ENCODE measurements around the gene CTU2.

Gene CTU2

DNA sequence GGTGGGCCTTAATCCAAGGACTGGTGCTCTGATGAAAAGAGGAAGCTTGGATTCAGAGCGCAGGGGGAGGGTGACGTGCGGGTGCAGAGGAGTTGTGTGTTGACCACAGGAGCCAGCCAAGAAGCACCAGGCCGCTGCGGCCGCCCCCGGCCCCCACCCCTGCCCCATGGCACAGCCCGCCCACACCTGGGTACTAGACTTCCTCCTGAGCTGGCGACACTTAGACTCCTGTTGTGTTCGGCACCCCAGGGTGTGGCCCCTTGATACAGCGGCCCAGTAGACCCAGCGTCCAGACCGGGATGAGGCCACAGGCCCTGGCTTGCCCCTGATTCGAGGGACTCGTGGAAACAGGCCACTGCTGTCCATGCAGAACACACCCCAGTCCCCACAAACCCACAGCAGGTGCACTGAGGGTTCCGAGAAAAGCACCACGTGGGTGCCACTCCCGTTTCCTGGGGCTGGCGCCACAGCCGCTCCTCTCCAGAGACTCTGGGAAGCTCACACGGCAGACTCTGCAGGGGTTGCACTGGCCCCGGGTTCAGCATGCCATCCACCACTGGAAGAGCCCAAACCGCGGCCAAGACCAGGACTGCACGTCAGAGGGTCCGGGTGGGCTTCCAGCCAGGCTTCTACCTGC lies 14.3 kb upstream of the CTU2 start:
- no peak for DNase-seq (ENCODE audit: insufficient read length)
- TF ChIP-seq TAF1 (IDR thresholded peaks at IDR 0.05; ENCODE audit: borderline replicate concordance, low read depth, low read length) (no peak), POLR2A (IDR thresholded peaks at IDR 0.05; ENCODE audit: low read depth, low read length) (no peak), POLR2AphosphoS5 (IDR thresholded peaks at IDR 0.05; ENCODE audit: low read depth, low read length) (no peak)
- FAIRE-seq: no peak

DNA sequence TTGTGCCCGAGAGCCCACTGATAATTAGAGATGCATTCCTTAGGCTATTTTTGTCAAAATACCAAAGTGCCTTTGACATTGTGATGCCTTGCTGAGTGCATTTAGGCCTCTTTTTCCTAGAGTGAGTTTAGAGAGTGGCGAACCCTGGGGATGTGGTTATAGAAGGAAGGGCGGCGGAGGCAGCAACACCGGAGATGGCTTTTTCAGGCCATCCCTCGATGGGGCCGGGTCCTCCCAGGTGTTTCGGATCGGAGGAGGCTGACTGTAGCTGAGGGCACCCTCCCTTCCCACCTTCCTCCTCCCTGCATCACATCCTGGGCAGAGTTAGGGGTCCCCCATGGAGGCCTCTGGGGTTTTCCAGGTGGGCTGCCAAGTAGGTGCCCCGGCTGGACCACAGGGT lies 13.4 kb upstream of the CTU2 start:
- DNase-seq (ENCODE audit: insufficient read length): no peak
- no peak for FAIRE-seq
- no peak for TF ChIP-seq POLR2AphosphoS5 (IDR thresholded peaks at IDR 0.05; ENCODE audit: low read depth, low read length)

DNA sequence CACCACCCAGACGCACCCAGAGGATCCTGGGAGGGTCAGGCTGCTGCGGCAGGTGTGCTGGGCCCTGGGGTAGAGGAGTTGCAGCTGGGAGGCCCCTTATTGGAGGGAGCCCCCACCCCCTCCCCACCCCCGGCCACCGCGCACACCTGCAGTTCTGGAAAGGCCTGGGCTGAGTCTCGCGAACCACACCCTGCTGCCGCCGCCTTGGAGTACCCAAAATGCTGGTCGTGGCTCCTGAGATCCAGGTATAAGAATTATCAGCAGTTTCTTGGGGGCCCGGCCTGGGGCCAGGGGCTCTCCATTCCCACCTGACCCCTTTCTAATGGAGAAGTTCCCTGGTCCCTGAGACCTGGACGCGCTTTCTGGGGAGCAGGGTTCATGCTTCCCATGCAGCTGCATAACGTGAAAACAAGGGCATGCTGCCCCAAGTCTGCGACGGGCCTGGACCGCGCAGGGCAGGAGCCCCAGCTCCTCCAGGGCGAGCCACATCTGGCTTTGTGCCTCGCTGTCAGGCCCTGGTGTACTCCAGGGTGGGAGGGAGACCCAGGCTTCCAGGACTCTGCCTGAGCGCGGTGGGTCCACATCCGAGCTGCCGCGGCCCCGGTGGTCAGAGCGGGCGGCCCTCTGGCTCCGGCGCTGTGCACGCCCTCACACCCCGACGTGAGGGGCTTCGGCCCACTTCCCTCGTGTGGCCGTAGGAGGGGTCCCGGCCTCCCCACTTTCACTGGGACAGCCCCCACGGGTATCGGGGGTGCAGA lies 12.7 kb upstream of the CTU2 start:
- no peak for FAIRE-seq
- DNase-seq (ENCODE audit: insufficient read length): no peak
- TF ChIP-seq TAF1 (IDR thresholded peaks at IDR 0.05; ENCODE audit: borderline replicate concordance, low read depth, low read length) (no peak), POLR2A (IDR thresholded peaks at IDR 0.05; ENCODE audit: low read depth, low read length) (no peak), POLR2AphosphoS5 (IDR thresholded peaks at IDR 0.05; ENCODE audit: low read depth, low read length) (no peak)

DNA sequence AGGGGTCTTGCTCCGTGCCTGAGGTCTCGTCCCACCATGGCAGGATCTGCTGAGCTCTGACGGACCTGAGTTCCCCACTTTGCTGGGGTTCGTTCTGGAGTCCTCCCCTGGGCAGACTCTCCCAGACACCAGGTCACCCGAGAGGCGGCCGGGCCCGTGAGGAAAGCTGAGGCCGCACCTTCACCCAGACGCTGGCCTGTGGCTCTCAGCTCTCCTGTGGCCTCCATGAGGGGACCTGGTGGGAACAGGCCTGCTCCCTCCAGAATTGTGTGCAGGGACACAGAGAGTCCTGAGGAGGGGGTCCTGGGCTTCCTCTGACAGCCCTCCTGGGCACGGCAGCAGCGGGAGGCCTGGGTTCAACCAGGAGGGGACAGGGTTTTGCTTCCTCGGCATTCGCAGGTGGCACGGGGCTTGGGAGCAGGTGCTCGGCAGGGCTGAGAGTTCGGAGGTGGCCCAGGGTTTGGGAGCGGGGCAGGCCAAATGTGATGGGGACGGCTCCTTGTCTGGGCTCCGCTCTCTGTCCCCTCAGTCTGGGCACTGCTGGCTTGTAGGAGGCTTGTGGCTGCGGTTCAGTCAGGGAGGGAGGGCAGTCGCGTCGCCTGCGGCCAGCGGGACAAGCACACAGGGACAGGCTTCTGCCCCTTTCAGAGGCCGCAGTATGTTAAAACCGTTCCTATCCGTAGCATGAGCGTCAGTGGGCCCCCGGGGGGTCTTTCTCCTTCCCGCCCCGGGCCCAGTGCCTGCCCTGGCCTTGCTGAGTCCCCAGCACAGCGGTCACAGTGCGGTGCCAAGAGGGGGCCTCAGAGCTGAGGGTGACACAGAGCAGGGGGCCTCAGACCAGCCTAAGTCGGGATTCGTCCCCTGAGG lies 11.8 kb upstream of the CTU2 start:
- TF ChIP-seq TAF1 (IDR thresholded peaks at IDR 0.05; ENCODE audit: borderline replicate concordance, low read depth, low read length) (no peak), POLR2AphosphoS5 (IDR thresholded peaks at IDR 0.05; ENCODE audit: low read depth, low read length) (no peak), POLR2A (IDR thresholded peaks at IDR 0.05; ENCODE audit: low read depth, low read length) (no peak)
- DNase-seq (ENCODE audit: insufficient read length): no peak
- FAIRE-seq: no peak

DNA sequence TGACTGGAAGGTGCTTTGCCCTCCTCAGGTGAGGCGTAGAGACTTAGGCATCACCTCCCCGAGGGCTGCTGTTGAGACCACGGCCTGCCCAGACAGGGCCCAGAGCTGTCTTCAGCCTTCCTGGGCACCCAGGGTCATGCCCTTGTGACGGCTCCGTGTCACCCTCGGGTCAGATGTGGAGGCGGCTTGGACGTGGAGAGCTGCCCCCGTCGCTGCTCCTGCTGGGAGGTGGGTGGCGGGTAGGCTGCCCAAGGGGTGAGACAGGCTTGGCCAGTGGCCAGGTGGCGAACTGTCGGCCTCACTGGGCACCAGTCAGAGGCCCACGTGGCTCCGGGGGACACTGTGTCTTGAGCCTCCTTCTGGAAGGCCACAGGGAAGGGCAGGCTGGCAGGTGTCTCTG lies 11.1 kb upstream of the CTU2 start:
- no peak for FAIRE-seq
- TF ChIP-seq TAF1 (IDR thresholded peaks at IDR 0.05; ENCODE audit: borderline replicate concordance, low read depth, low read length): no peak
- no peak for TF ChIP-seq POLR2A (IDR thresholded peaks at IDR 0.05; ENCODE audit: low read depth, low read length)
- no peak for TF ChIP-seq POLR2AphosphoS5 (IDR thresholded peaks at IDR 0.05; ENCODE audit: low read depth, low read length)
- no peak for DNase-seq (ENCODE audit: insufficient read length)

DNA sequence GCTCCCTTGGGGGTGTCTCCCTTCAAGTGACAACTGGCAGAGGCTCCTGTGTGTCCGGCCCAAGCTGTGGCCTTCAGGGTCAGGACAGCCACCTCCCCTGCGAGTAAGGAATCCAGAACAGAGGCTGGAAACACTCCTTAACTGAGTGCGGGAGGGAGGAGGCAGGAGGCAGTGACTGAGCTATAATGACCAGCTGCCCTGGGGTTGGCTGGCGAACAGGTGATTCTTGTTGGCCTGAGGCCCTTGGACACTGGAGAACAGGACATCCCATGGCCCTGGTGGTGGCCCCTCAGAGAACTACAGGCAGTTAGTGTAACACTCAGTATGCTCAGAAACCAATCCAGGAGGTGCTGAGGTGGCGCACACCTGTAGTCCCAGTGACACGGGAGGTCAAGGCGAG lies 10.6 kb upstream of the CTU2 start:
- TF ChIP-seq POLR2AphosphoS5 (IDR thresholded peaks at IDR 0.05; ENCODE audit: low read depth, low read length): no peak
- FAIRE-seq (no peak), DNase-seq (ENCODE audit: insufficient read length) (no peak)

DNA sequence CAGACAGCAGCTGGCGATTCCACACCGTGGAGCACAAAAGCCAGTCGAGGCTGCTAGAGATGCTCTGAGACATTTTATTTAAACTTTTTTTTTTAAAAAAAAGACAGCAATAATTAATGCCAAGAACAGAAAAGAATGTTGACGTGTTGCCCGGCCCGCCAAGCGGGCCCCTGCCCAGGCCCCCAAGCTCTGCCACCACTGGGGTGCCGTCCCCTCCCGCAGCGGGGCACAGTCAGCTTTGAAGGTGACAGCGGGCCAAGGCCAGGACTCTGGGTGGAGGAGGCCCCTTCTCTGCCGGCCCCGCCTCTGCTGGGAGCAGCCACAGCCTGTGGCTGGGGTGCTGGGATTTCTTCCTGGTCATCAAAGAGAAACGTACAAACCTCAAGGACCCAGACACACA lies 9.9 kb upstream of the CTU2 start:
- no peak for DNase-seq (ENCODE audit: insufficient read length)
- FAIRE-seq: no peak
- no peak for TF ChIP-seq TAF1 (IDR thresholded peaks at IDR 0.05; ENCODE audit: borderline replicate concordance, low read depth, low read length)
- no peak for TF ChIP-seq POLR2AphosphoS5 (IDR thresholded peaks at IDR 0.05; ENCODE audit: low read depth, low read length)
- no peak for TF ChIP-seq POLR2A (IDR thresholded peaks at IDR 0.05; ENCODE audit: low read depth, low read length)

DNA sequence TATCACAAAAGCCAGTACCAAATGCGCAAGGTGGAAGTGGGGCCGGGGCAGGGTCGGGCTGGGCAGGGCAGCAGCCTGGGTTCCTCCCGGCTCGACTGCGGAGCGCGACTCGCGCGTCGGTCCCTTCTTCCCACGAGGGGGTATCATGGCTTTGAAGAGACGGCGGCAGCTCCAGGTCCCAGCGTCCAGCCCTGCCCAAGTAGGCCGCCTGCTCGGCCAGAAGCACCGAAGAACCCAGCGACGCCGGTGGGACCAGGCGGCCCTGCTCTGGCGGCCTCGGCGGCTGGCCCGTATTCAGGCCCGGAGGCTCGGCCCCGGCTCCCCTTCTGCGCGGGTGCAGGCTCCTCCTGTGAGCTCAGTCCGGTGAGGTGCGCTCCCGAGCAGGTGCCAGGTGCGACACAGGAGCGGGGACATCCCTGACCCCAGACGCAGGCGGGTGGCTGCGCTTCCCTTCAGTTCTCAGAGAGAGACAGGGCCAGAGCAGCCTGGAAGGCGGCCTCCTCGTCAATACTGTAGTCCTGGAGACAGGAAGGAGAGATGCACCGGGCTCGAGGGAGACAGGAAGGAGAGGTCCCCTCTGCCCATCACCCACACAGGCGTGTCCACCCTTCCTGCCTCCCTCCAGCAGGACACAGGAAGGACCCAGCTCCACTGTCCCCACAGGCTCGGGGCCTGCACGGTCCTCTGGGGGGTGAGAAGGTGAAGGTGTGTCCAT lies 9.0 kb upstream of the CTU2 start:
- DNase-seq (ENCODE audit: insufficient read length): no peak
- TF ChIP-seq POLR2AphosphoS5 (IDR thresholded peaks at IDR 0.05; ENCODE audit: low read depth, low read length) (no peak), TAF1 (IDR thresholded peaks at IDR 0.05; ENCODE audit: borderline replicate concordance, low read depth, low read length) (no peak), POLR2A (IDR thresholded peaks at IDR 0.05; ENCODE audit: low read depth, low read length) (no peak)
- no peak for FAIRE-seq

DNA sequence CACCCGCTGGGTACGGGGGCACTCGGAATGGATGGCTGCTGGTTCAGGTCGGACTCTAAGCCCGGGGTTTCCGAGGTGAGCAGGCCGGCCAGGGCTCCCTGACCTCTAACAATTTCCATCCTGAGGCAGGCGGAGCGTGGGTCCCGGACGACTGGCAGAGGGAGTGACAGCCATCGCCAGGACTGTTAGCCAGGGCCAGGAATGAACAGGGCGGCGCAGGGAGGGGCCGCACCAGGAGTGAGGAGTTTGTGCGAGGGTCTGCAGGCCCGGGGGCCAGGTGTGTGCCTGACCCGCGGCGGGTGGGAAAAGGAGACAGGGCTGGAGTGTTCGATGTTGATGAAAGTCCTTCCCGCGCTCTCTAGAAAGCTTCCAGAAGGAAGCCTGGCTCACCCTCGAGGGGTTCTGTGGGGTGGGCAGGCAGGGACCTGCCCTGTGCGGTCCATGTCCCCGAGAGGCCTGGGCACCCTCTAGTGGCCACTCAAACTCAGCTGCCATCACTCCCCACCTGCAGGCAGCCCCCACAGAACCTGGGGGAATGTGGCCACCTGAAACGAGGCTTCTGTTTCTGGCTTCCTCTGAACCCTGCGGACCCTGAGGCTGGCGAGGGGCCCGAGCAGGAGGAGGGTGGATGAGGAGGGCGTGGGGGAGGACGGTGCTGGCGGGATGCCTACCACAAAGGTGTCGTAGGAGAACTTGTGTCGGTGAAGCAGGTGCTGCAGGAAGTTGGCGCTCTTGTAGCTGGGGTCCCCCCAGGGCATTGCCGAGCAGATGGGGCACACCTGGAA lies 8.3 kb upstream of the CTU2 start:
- DNase-seq (ENCODE audit: insufficient read length) (no peak), FAIRE-seq (no peak)
- TF ChIP-seq POLR2A (IDR thresholded peaks at IDR 0.05; ENCODE audit: low read depth, low read length) (no peak), TAF1 (IDR thresholded peaks at IDR 0.05; ENCODE audit: borderline replicate concordance, low read depth, low read length) (no peak), POLR2AphosphoS5 (IDR thresholded peaks at IDR 0.05; ENCODE audit: low read depth, low read length) (no peak)

DNA sequence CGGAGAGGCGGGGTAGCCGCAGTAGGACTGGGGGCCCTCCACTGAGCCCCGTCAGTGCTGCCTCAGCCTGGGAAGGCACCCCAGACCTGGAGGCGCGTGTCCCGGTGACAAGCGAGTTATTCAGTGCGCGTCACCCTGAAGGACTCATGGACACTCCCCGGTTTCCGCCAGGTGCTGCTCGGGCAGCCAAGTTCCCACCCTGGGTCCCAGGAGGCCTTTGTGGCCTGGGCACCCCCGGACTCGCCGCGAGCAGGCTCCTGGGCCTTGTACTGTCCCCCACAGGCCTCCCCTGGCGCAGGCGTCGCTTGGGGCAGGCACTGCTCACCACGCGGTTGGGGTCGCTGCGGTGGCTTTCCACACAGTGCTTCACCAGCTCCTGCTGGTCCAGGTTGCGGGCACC lies 7.7 kb upstream of the CTU2 start:
- DNase-seq (ENCODE audit: insufficient read length) (no peak), FAIRE-seq (no peak)
- TF ChIP-seq POLR2AphosphoS5 (IDR thresholded peaks at IDR 0.05; ENCODE audit: low read depth, low read length) (no peak), TAF1 (IDR thresholded peaks at IDR 0.05; ENCODE audit: borderline replicate concordance, low read depth, low read length) (no peak), POLR2A (IDR thresholded peaks at IDR 0.05; ENCODE audit: low read depth, low read length) (no peak)

DNA sequence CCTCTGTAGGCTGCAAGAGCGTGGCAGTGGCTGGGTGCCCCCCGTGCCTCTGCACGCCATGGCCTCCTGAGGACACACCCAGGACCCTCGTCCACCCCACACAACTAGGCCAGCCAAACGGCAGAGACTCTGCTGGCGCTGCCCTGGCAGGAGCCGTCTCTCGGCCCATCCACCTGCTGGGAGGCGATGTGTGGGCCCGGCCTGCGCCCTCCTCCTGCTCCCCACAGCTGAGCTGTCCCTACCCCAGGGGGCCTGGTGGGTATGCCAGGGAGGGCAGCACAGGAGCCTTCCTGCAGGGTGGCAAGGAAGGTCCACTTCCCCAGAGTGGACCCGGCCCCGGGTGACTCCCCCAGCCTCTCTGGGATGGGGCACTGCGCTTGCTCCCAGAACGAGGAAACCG lies 7.1 kb upstream of the CTU2 start:
- no peak for DNase-seq (ENCODE audit: insufficient read length)
- no peak for FAIRE-seq
- TF ChIP-seq TAF1 (IDR thresholded peaks at IDR 0.05; ENCODE audit: borderline replicate concordance, low read depth, low read length): no peak
- no peak for TF ChIP-seq POLR2A (IDR thresholded peaks at IDR 0.05; ENCODE audit: low read depth, low read length)
- TF ChIP-seq POLR2AphosphoS5 (IDR thresholded peaks at IDR 0.05; ENCODE audit: low read depth, low read length): no peak
